SK-MEL-5 (cell line): ENCODE data around the gene SLC16A5. TPM values are rescaled to one million over a fixed set of nuclear protein-coding genes. Genes with fewer than 3 reads are reported as not detected.

Source experiments
- DNase-seq: peaks from one replicate; pipeline ENCODE4 v3.0.0-alpha.2; 2016; ENCODE audit warnings: low read depth, low spot score
- in situ Hi-C: cut with HindIII; loops from 2 replicates; pipeline ENCODE4 v1.10.0; 2016; ENCODE audit warnings: low sequenced_read_pairs, high pct_unique_total_duplicates, low pct_unique_long_range_greater_than_20kb
- total RNA-seq: library from RNA; depleted of rRNA; stranded (reverse); fragments of >200 nt; shearing (Covaris generic); gene quantifications from 2 replicates; pipeline ENCODE4 v1.2.3, GENCODE V29; 2014

Gene SLC16A5
- total RNA-seq, 1 experiment from 2014 or later = not detected

DNA sequence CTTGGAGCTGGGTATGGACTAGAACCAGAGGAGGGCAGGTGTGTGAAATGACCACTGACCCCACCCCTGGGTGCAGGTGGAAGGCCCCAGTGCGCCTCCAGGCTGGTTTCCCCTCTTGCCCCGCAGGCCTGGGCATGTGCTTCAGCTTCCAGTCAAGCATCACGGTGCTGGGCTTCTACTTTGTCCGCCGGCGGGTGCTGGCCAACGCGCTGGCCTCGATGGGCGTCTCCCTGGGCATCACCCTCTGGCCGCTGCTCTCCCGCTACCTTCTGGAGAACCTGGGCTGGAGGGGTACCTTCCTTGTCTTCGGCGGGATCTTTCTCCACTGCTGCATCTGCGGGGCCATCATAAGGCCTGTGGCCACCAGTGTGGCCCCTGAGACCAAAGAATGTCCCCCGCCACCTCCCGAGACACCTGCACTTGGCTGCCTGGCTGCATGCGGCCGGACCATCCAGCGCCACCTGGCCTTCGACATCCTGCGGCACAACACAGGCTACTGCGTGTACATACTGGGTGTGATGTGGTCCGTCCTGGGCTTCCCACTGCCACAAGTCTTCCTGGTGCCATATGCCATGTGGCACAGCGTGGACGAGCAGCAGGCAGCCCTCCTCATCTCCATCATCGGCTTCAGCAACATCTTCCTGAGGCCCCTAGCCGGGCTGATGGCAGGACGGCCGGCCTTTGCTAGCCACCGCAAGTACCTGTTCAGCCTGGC is 12.3 kb downstream of the SLC16A5 start:
- no peak for DNase-seq
- in situ Hi-C loops = no loop called here

DNA sequence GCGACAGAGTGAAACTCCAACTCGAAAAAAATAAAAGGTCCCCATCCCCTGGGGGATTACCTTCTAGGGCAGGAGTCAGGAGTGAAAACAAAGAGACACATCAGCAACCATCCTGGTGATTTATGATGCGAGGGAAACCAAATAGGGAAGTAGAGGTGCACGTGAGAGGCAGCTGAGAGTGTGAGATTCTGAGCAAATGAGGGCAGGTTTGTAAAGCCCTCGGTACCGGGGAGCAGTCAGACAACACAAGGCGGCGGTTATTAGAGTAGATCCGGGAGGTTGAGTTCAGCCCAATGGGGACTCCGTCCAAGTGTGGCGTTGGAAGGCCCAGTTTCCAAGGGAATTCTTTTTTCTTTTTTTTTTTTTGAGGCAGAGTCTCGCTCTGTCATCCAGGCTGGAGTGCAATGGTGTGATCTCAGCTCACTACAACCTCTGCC is 14.6 kb downstream of the SLC16A5 start:
- peak; percentile 50 for DNase-seq
- in situ Hi-C loops = no loop called here

GRCh38 chr17:75103601-75104554 is 16.1 kb downstream of the SLC16A5 start:
- DNase-seq = no peak
- in situ Hi-C loops = no loop called here

DNA sequence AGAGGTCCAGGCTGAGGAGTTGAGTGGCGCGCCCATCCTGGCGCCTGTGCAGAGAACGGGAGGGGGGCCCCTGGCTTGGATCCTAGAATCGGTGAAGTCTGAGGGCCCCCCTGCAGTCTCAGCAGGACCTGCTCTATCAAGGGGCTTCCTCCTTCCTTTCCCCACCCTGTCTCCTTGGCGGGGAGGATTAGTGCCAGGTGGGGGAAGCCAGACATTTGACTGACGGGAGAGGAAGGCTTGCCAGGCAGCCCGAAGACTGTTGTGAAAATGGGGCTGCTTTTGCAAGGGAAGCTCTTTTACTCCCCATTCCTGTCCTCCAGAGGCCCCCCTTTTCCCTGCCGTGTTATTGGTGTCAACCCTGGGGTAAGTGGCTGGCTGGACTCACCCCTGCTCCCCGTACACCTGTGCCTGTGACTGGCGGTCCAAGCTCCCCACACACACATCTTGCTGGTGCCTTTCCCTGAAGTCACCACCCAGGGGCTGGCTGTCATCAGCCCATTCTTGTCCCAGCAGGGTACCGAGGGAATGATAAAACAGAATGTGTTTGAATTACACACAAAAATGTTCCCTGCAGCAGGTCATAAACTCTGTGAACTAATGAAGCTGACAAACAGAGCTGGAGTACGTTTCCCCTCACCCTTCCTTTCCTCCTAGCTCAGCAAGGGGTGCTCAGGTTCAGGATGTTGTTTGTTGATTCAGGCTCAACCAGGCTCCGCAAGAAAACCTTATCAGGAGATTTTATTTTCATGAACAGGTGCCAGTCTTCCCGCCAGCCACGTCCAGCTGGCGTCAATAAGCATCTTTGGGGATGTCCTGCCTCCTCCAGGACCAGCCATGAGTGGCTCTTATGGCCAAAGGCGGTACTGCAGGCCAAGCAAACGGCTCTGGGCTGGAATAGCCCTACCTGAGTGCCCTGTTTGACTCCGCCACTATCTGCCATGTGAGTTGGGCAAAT is 17.6 kb downstream of the SLC16A5 start:
- in situ Hi-C loops = no loop called here
- DNase-seq = peak; percentile 81

DNA sequence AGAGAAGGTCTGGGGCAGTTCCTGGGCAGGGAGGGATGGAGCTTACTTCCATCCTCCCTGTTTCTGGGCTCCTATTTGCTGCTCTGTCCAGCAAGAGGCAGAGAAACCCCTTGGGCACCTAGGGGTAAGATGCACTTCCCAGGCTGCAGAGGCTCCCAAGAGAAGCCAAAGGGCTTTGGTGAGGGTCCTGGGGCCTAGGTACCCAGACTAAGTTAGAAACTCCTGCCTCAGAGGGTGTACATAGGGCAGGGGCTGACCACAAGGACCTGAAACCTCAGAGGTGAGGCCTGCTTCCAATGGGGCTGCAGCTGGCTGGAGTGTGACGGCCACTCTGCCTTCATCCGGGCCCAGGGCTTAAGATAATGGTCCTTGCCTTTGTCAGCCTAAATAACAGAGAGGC is 20.4 kb downstream of the SLC16A5 start:
- in situ Hi-C loops = no loop called here

DNA sequence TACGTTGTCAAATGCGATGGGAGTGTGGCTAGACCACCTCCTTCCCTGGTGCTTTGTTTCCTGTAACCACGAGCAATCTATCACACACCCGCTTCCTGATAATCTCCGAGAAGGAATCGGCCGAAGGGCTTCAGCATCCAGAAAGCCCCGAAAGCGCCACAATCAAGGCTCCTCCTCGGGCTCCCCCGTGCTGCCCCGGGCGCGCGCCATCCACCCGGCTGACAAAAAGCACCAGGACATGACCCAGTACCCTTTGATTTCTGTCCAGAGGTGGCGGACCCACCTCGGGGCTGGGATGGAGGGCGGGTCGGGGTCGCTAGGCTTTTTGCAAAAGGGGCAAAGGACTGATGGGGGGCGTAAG is 21.3 kb downstream of the SLC16A5 start:
- in situ Hi-C loops = no loop called here
- no peak for DNase-seq

More for the DNA sequence above, 20.4 kb downstream of the SLC16A5 start:
- DNase-seq = no peak

GRCh38 chr17:75109407-75110233 is 21.9 kb downstream of the SLC16A5 start, which contains the start of gene ARMC7:
ARMC7 (plus strand) TSS chr17:75109969; CDS start chr17:75110289, 320 bp downstream.
- in situ Hi-C loops = no loop called here

DNA sequence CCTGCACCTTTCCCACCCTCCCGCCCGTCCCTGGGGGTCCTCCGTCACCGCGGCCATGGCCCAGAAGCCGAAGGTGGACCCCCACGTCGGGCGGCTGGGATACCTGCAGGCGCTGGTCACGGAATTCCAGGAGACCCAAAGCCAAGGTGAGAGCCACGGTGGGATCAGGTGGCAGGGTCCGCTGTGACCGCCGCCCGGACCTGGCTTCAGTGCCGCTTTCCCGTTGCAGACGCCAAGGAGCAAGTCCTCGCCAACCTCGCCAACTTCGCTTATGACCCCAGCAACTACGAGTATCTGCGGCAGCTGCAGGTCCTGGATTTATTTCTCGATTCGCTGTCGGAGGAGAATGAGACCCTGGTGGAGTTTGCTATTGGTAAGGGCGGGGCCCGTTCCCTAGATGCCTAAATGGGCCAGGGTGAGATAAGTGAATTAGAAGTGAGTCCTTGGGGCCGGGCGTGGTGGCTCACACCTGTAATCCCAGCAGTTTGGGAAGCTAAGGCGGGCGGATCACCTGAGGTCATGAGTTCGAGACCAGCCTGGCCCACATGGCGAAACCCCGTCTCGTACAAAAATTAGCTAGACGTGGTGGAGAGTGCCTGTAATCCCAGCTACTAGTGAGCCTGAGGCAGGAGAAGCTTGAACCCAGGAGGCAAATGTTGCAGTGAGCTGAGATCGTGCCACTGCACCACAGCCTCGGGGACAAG is 22.6 kb downstream of the SLC16A5 start:
- peak; percentile 42 for DNase-seq
- in situ Hi-C loops = no loop called here

More at GRCh38 chr17:75109407-75110233, 21.9 kb downstream of the SLC16A5 start, which contains the start of gene ARMC7:
- DNase-seq = peak; percentile 89

DNA sequence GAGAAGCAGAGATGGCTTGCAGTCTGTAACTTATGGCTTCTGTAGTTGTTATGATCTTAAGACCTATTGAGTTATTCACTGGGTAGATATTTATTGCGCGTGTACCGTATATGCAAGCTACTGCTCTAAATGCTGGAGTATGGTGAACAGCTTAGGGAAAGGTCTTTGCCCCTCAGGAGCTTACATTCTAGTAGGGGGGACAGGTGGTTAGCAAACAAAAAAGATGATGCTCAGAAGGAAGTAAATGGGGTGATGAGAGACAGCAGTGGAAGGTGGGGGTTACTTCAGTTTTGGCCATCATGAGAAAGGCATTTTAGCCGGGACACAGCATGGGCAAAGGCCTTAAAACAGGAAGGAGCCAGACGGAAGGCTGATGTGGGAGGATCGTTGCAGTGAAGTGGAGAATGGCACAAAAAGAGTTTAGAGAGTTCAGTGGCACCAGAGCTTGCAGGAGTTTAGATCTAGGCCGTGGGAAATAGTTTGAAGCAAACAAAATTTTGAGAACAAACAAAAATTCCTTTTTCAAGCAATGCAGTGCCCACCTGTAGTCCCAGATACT is 24.1 kb downstream of the SLC16A5 start:
- no peak for DNase-seq
- in situ Hi-C loops = no loop called here

DNA sequence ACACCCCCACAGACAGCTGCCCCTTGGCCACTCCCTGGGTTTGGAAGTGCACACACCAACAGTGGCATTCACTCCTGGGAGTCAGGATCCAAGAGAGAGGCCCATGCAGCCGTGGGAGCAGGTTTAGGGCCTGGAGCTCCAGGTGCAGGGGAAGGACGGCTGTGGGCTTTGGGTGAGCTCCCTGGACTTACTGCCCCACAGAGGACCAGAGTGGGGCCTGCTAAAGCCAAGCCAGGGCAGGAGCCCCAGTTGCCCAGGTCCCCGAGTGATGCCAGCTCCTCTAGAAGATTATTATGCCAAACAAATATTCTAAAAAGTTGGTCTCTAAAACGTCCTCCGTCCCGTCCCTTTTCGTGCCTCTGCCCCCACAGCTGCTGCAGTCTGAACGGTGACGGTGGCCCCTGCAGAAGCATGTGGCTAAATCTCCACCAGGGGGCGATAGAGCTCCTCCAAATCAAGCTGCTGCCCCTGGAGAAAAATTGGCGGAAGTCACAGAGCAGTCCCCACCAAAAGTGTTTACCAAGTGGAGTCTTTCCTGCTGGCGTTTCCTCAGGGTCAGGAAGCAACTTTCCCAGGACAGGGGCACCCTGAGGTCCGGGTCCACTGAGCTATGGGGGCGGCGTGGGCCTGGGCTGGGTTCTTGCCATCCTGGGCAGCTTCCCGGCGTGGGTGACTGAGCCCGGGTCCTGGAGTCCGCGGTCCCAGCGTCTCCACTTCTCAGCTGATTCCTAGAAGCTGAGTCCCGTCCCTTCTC is 26.2 kb downstream of the SLC16A5 start:
- in situ Hi-C loops = no loop called here
- peak; percentile 93 for DNase-seq

GRCh38 chr17:75114552-75115314 is 27.0 kb downstream of the SLC16A5 start:
- in situ Hi-C loops = no loop called here
- no peak for DNase-seq

DNA sequence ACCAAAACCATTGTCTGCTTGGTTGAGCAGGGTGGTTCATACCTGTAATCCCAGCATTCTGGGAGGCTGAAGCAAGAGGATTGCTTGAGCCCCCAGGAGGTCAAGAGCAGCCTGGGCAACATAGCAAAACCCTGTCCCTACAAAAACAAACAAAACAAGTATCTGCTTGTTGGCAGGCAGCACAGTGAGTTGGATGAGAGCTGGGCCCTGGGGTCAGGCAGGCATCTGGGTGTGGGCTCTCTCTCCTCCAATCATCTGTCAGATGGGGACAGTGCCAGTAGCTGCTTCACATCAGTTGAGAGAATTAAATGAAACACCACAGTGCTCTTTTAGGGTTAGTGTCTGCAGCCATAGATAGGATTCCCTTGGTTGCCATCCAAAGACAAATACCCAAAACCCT is 27.8 kb downstream of the SLC16A5 start:
- in situ Hi-C loops = no loop called here
- DNase-seq = no peak

DNA sequence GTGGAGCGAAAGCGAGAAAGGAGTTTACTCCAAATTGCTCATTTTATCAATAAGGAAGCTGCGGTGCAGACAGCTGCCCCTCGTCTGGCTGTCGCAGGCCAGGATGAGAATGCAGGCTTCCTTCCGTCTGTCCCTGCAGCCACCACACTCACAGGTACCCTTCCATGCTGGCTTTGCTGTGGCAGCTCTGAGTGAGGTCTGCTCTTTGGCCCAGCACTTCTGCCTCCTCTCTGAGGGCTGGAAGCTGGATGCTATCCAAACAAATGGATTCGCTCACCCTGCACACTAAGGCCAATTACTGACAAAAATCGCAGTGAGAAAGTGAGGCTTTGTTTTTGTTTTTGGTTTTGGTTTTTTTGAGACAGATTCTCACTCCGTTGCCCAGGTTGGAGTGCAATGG is 29.0 kb downstream of the SLC16A5 start:
- in situ Hi-C loops = no loop called here
- no peak for DNase-seq

- DNase-seq = no peak
- in situ Hi-C loops = no loop called here
Observed at GRCh38 chr17:75118307-75118706, 30.6 kb downstream of the SLC16A5 start.
